Fibroblast of skin of back (primary cell): ENCODE measurements around the gene PDSS2.
A peak's percentile ranks its signal among the peaks of the same experiment; 100 is the strongest.

ENCODE experiments used
- DNase-seq: peaks from one replicate; pipeline ENCODE4 v3.0.0-alpha.2; 2013

The PDSS2 gene

DNA sequence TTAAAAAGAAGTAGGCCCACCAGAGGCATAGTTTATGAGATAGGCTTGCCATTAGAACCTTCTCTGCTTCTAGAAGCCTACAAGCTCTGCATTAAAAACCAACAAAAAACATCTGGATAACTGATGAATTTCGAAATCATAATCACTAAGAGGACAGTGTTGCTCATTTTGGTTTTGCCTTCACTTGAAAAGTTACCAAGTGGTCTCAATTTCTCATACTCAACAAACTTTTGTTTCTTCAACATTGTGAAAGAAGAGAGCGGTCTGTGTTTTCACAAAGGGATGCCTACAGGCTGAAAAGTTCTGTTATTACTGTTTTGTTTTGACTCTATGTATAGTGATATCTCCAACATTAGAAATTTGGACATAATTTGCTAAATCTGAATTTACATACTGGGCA lies 98.9 kb downstream of the PDSS2 start:
- no peak for DNase-seq

GRCh38 chr6:107357842-107358241 lies 101.5 kb downstream of the PDSS2 start:
- no peak for DNase-seq

- DNase-seq = no peak
Measured at GRCh38 chr6:107357031-107357430, 102.3 kb downstream of the PDSS2 start.

GRCh38 chr6:107355659-107356058 lies 103.7 kb downstream of the PDSS2 start:
- no peak for DNase-seq

DNA sequence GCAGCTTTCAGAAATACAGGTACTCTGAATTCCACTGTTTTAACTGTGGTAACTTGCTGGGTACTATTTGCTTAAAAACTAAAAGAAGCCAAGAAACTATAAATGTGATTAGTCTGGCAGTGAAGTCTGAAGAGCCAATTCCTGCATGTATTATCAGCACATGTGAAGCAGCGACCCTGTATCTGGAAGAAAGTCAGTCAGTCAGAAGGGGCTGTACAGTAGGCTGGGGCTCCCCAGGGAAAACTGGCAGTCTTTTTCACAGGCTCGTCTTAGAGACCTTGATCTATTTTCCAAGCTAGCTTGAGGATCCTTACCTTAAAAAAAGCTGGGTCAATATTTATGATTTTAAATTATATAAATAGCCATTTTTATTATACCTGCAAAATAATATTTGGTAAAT lies 104.9 kb downstream of the PDSS2 start:
- DNase-seq = no peak

GRCh38 chr6:107353773-107354382 lies 105.5 kb downstream of the PDSS2 start:
- peak; percentile 3 for DNase-seq

GRCh38 chr6:107348224-107348623 lies 111.1 kb downstream of the PDSS2 start:
- DNase-seq = no peak

GRCh38 chr6:107345393-107345792 lies 114.0 kb downstream of the PDSS2 start:
- DNase-seq = no peak

GRCh38 chr6:107344981-107345380 lies 114.4 kb downstream of the PDSS2 start:
- no peak for DNase-seq

- DNase-seq = no peak
Measured at GRCh38 chr6:107344383-107344782, 115.0 kb downstream of the PDSS2 start.

DNA sequence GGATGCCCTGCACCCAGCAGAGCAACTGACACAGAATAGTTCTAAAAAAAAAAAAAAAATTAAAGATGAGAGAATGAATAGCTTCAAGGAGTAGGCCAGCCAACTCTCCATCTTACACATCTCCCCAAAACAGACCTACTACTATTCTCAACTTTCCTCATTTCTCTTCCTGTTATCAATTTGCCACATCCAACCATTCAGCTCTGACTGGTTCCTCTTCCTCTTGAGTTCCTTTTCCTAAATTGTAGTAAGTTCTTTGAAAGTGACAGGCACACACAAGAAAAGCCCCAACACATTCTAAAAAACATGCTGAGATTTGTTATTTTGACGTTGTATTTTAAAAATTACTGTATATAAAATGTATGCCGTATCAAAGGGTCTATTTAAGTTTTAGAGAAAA lies 117.2 kb downstream of the PDSS2 start:
- no peak for DNase-seq

GRCh38 chr6:107340881-107341280 lies 118.5 kb downstream of the PDSS2 start:
- DNase-seq = no peak

- no peak for DNase-seq
Measured at GRCh38 chr6:107337191-107337741, 122.1 kb downstream of the PDSS2 start.

GRCh38 chr6:107334026-107334425 lies 125.3 kb downstream of the PDSS2 start:
- DNase-seq = no peak

DNA sequence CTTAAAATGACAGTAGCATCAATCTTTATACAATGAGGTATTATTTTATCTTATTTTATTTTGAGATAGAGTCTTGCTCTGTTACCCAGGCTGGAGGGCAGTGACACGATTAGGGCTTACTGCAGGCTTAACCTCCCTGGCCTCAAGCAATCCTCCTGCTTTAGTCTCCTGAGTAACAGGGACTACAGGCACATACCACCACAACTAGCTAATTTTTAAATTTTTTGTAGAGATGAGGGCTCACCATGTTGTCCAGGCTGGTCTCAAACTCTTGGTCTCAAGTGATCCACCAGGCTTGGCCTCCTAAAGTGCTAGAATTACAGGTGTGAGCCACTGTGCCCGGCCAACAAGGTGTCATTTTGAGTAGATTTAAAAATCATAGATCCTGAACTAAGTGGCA lies 125.9 kb downstream of the PDSS2 start:
- no peak for DNase-seq

DNA sequence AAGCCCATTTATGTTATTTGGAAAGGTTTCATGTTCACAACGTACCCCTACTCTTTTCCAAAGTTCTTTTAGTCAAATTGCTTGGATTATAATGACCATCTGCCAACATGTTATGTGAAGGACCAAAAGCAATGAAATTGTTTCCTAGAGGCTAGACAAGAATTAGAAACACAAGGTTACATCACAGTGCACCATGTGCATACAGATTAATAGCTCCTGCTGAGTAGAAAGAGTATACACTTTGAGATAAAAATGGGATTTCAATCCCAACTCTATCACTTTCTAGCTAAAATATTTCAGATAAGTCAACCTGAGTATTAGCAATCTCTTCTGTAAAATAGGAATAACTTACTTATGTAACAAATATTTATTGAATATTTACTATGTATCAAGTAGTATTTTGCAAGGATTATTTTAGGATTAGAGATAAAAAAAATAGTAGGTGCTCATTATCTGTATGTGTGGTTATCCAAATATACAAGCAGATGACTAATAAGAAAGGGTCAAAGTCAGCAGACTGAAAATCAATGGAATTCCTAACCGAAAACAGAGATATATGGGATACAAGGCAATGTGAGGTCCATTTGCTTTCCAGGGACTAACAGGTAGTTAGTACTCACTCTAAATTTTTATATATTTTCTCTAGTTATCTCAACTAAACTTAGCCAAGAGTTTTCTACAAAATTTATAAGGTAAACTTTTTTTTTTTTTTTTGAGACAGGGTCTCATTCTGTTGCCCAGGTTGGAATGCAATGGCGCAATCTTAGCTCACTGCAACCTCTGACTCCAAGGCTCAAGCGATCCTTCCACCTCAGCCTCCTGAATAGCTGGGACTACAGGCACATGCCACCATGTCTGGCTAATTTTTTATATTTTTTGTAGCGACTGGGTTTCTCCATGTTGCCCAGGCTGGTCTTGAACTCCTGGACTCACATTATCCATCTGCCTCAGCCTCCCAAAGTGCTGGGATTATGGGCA lies 127.7 kb downstream of the PDSS2 start:
- no peak for DNase-seq

- DNase-seq = no peak
Measured at GRCh38 chr6:107330168-107330567, 129.2 kb downstream of the PDSS2 start.

GRCh38 chr6:107329063-107329860 lies 130.1 kb downstream of the PDSS2 start:
- DNase-seq = no peak

GRCh38 chr6:107328081-107328480 lies 131.3 kb downstream of the PDSS2 start:
- no peak for DNase-seq

- DNase-seq = peak; percentile 64
Measured at GRCh38 chr6:107323133-107323785, 136.1 kb downstream of the PDSS2 start.

DNA sequence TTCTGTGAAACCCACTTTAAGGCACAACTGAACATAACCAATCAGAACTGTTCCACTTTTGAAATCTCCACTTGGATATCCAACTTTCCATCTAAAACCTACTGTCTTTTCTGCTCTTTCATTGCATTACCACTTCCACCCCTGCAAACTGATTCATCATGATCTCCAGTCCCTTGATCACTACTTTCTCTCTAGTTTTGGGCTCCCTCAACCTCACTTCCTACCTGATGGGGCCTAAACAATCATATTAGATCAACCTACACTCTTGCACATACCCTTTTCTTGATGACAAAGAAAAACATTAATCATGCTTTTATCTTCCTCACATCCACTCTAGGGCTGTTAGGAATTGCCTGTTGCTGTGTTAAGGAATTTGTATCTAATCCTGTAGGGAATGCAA lies 137.6 kb downstream of the PDSS2 start:
- peak; percentile 27 for DNase-seq

GRCh38 chr6:107319906-107320530 lies 139.3 kb downstream of the PDSS2 start:
- peak; percentile 83 for DNase-seq
